Trophoblast cell (in vitro differentiated cells and primary cell): ENCODE data around the gene PADI3.
A peak's percentile ranks its signal among the peaks of the same experiment; 100 is the strongest.

Experiments used
- DNase-seq, 2 donors: peaks; one replicate each; pipeline ENCODE4 v3.0.0-alpha.2; 2016
- H2AFZ ChIP-seq: 2 replicates; pipeline ENCODE4 v1.6.1; 2013; ENCODE audit warnings: low read length, moderate library complexity, mild to moderate bottlenecking; ENCODE audit not compliant: insufficient read depth, poor library complexity
- H2AK5ac ChIP-seq: 2 replicates; pipeline ENCODE4 v1.6.1; 2013; ENCODE audit warnings: mild to moderate bottlenecking, low read length
- H2BK120ac ChIP-seq: 2 replicates; pipeline ENCODE4 v1.6.1; 2013; ENCODE audit warnings: low read length, mild to moderate bottlenecking, moderate library complexity; ENCODE audit not compliant: insufficient read depth, poor library complexity
- H2BK12ac ChIP-seq: 2 replicates; pipeline ENCODE4 v1.6.1; 2013; ENCODE audit warnings: mild to moderate bottlenecking, low read length, moderate library complexity
- H2BK5ac ChIP-seq: 2 replicates; pipeline ENCODE4 v1.6.1; 2013; ENCODE audit warnings: low read length, low read depth, moderate library complexity, mild to moderate bottlenecking; ENCODE audit not compliant: poor library complexity
- H3K14ac ChIP-seq: 2 replicates; pipeline ENCODE4 v1.6.1; 2013; ENCODE audit warnings: mild to moderate bottlenecking, low read length
- H3K18ac ChIP-seq: 2 replicates; pipeline ENCODE4 v1.6.1; 2013; ENCODE audit warnings: mild to moderate bottlenecking, low read length
- H3K23ac ChIP-seq: 2 replicates; pipeline ENCODE4 v1.6.1; 2013; ENCODE audit warnings: low read length
- H3K27ac ChIP-seq: 2 replicates; pipeline ENCODE4 v1.5.1; 2013; ENCODE audit warnings: low read depth, mild to moderate bottlenecking, inconsistent platforms, low read length, moderate library complexity
- H3K27me3 ChIP-seq: 2 replicates; pipeline ENCODE4 v1.6.1; 2013; ENCODE audit warnings: inconsistent platforms, mild to moderate bottlenecking, low read length, moderate library complexity; ENCODE audit not compliant: insufficient read depth
- H3K36me3 ChIP-seq, 2 experiments: 1 replicate in 1 of 2; 2 replicates in 1 of 2; pipeline ENCODE4 v1.6.1; 2013; ENCODE audit warnings: low read length in 2 of 2, mild to moderate bottlenecking in 2 of 2, moderate library complexity in 1 of 2; ENCODE audit not compliant: insufficient read depth in 2 of 2, control insufficient read depth in 1 of 2
- H3K4ac ChIP-seq: 2 replicates; pipeline ENCODE4 v1.6.1; 2013; ENCODE audit warnings: low read depth, mild to moderate bottlenecking, low read length, moderate library complexity
- H3K4me1 ChIP-seq, 2 experiments: 1 replicate in 1 of 2; 2 replicates in 1 of 2; pipeline ENCODE4 v1.6.1; 2013; ENCODE audit warnings: low read length in 2 of 2, mild to moderate bottlenecking in 2 of 2, moderate library complexity in 1 of 2; ENCODE audit not compliant: insufficient read depth in 2 of 2, control insufficient read depth in 1 of 2
- H3K4me2 ChIP-seq: 2 replicates; pipeline ENCODE4 v1.6.1; 2013; ENCODE audit warnings: inconsistent platforms, mild to moderate bottlenecking, low read length, moderate library complexity
- H3K4me3 ChIP-seq: 2 replicates; pipeline ENCODE4 v1.5.1; 2013; ENCODE audit warnings: mild to moderate bottlenecking, low read depth, low read length, inconsistent platforms
- H3K79me1 ChIP-seq: one replicate; pipeline ENCODE4 v1.6.1; 2013; ENCODE audit warnings: low read length
- H3K79me2 ChIP-seq: 2 replicates; pipeline ENCODE4 v1.6.1; 2013; ENCODE audit warnings: low read length, mild to moderate bottlenecking; ENCODE audit not compliant: control insufficient read depth, insufficient read depth, poor library complexity
- H3K9ac ChIP-seq: 2 replicates; pipeline ENCODE4 v1.6.1; 2013; ENCODE audit warnings: mild to moderate bottlenecking, low read length
- H3K9me3 ChIP-seq: 2 replicates; pipeline ENCODE4 v1.6.1; 2013; ENCODE audit warnings: low read depth, mild to moderate bottlenecking, control low read depth, inconsistent platforms, low read length; ENCODE audit not compliant: insufficient read depth
- H4K12ac ChIP-seq: 2 replicates; pipeline ENCODE4 v1.6.1; 2013; ENCODE audit warnings: low read depth, mild to moderate bottlenecking, low read length, moderate library complexity
- H4K8ac ChIP-seq: 2 replicates; pipeline ENCODE4 v1.6.1; 2013; ENCODE audit warnings: low read depth, mild to moderate bottlenecking, low read length, moderate library complexity
- H4K91ac ChIP-seq: one replicate; pipeline ENCODE4 v1.6.1; 2013; ENCODE audit warnings: low read depth, mild to moderate bottlenecking, low read length, moderate library complexity
- WGBS: extraction: QIAGEN DNeasy Blood & Tissue Kit; methylation state at CpG from one replicate; pipeline ENCODE4 v1.1.7; 2013; ENCODE audit warnings: missing lambda C conversion rate; ENCODE audit not compliant: insufficient read length, insufficient coverage; ENCODE audit errors: extremely low coverage; 5-methylcytosine and 5-hydroxymethylcytosine counted together

Gene PADI3

DNA sequence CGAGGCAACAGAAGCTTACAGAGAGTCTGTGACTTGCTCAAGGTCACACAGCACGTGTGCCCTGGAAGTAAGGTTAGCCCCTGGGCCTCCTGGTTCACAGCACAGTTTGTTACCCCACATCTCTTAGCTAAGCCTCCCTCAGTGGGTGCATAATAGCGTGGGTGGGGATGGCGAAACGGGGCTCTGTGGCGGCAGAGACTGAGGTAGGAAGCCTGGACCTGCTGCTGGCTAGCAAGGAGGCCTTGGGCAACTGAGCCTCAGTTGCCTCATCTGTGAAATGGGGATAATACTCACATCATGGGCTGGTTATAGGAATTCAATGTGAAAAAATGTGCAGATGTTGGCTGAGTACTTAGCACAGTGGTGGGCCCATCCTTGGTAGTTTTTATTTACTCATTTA, 59.7 kb downstream of the PADI3 start:
- no peak overlapping the region for H2AK5ac ChIP-seq
- H3K4me2 ChIP-seq = no peak overlapping the region
- no peaks in the 10 kb centered on the region for H3K79me1 ChIP-seq
- H3K4me1 ChIP-seq = peaks cover 8 to 13% of the 10 kb centered on the region in 2 experiments
- H3K14ac ChIP-seq = no peak overlapping the region
- H2BK120ac ChIP-seq = no peak overlapping the region
- no peak overlapping the region for H3K4me3 ChIP-seq
- no peak overlapping the region for H3K27ac ChIP-seq
- H3K27me3 ChIP-seq = no peaks in the 10 kb centered on the region
- no peak overlapping the region for H3K9ac ChIP-seq
- DNase-seq = no peak
- no peak overlapping the region for H3K4ac ChIP-seq
- H4K12ac ChIP-seq = no peak overlapping the region
- H3K9me3 ChIP-seq = no peaks in the 10 kb centered on the region
- no peak overlapping the region for H3K18ac ChIP-seq
- H2AFZ ChIP-seq = no peak overlapping the region
- no peak overlapping the region for H3K23ac ChIP-seq
- no CpG with 5 or more reads among the region's 6 CpGs for WGBS
- no peaks in the 10 kb centered on the region for H3K79me2 ChIP-seq
- no peak overlapping the region for H4K8ac ChIP-seq
- H4K91ac ChIP-seq = no peak overlapping the region
- no peak overlapping the region for H2BK5ac ChIP-seq
- no peaks in the 10 kb centered on the region for H3K36me3 ChIP-seq
- no peak overlapping the region for H2BK12ac ChIP-seq

GRCh38 chr1:17309426-17310067, 60.6 kb downstream of the PADI3 start:
- no peaks in the 10 kb centered on the region for H3K36me3 ChIP-seq
- no peaks in the 10 kb centered on the region for H3K9me3 ChIP-seq
- H2BK12ac ChIP-seq = no peak overlapping the region
- no peak overlapping the region for H3K27ac ChIP-seq
- no peak for DNase-seq
- H3K9ac ChIP-seq = no peak overlapping the region
- no peaks in the 10 kb centered on the region for H3K79me2 ChIP-seq
- no peak overlapping the region for H3K4me3 ChIP-seq
- no peak overlapping the region for H4K8ac ChIP-seq
- H4K12ac ChIP-seq = no peak overlapping the region
- no peak overlapping the region for H2BK5ac ChIP-seq
- WGBS = no CpG with 5 or more reads among the region's 8 CpGs
- H3K4me1 ChIP-seq = peaks cover under 1 to 4% of the 10 kb centered on the region in 2 experiments
- no peak overlapping the region for H3K4ac ChIP-seq
- H2AK5ac ChIP-seq = no peak overlapping the region
- no peak overlapping the region for H4K91ac ChIP-seq
- no peak overlapping the region for H3K14ac ChIP-seq
- H3K79me1 ChIP-seq = no peaks in the 10 kb centered on the region
- H3K18ac ChIP-seq = no peak overlapping the region
- H3K27me3 ChIP-seq = no peaks in the 10 kb centered on the region
- no peak overlapping the region for H2AFZ ChIP-seq
- no peak overlapping the region for H2BK120ac ChIP-seq
- no peak overlapping the region for H3K4me2 ChIP-seq
- H3K23ac ChIP-seq = no peak overlapping the region

GRCh38 chr1:17310068-17310640, 61.3 kb downstream of the PADI3 start:
- Histone ChIP-seq H3K18ac (no peak overlapping the region), H2AFZ (no peak overlapping the region), H3K4me1 (no peaks in the 10 kb centered on the region), H3K9ac (no peak overlapping the region), H4K91ac (no peak overlapping the region), H3K23ac (no peak overlapping the region), H2BK120ac (no peak overlapping the region), H3K27ac (no peak overlapping the region), H3K4me3 (no peak overlapping the region), H4K12ac (no peak overlapping the region), H3K79me1 (no peaks in the 10 kb centered on the region), H3K4ac (no peak overlapping the region), H4K8ac (no peak overlapping the region), H2AK5ac (no peak overlapping the region), H3K9me3 (no peaks in the 10 kb centered on the region), H2BK5ac (no peak overlapping the region), H3K79me2 (no peaks in the 10 kb centered on the region), H3K4me2 (no peak overlapping the region), H3K14ac (no peak overlapping the region), H3K27me3 (no peaks in the 10 kb centered on the region), H2BK12ac (no peak overlapping the region), H3K36me3 (no peaks in the 10 kb centered on the region)
- no CpG with 5 or more reads among the region's 7 CpGs for WGBS
- DNase-seq = no peak

DNA sequence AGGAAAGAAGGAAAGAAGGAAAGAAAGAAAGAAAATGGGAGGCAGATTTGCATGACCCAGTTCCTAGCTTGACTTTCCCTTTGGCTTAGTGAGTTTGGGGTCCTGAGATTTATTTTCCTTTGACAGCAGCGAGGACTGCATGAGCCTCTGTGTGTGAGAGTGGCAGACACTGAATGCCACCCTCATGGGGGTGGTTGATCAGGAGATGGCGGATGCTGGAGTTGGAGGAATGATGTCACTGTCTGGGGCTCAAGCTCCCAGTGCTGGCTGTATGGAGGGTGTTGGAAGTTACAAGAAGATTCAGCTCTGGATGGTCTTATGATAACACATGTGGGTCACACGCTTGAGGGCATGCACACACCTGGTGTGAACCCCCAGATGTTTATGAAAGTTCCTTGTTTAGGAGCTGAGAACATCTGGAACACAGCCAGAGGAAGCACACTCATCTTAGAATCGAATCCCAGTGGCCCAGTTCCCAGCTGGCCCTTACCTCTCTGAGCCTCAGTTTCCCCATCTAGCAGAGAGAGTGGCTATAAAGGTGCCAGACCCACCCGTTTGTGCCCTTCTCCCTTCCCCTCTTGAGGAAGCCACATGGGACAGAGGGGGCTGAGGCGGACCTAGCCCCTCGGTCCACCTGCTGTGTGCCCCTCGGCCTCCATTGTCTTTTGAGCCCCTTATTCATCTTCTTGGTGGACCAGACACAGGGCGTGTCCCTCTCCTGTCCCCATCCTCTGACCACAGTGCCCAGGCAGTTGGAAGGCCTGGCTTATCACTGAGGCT, 64.8 kb downstream of the PADI3 start:
- Histone ChIP-seq H2BK12ac (no peak overlapping the region), H3K27ac (no peak overlapping the region), H2AK5ac (no peak overlapping the region), H3K14ac (no peak overlapping the region), H3K23ac (no peak overlapping the region), H3K4me1 (peaks cover 0 to 2% of the 10 kb centered on the region in 2 experiments), H4K12ac (no peak overlapping the region), H4K91ac (no peak overlapping the region), H2BK5ac (no peak overlapping the region), H2BK120ac (no peak overlapping the region), H3K36me3 (no peaks in the 10 kb centered on the region), H2AFZ (no peak overlapping the region), H3K9me3 (no peaks in the 10 kb centered on the region), H3K27me3 (no peaks in the 10 kb centered on the region), H3K79me1 (no peaks in the 10 kb centered on the region), H3K4ac (no peak overlapping the region), H3K9ac (no peak overlapping the region), H3K79me2 (no peaks in the 10 kb centered on the region), H4K8ac (no peak overlapping the region), H3K4me3 (no peak overlapping the region), H3K18ac (no peak overlapping the region), H3K4me2 (no peak overlapping the region)
- WGBS = no CpG with 5 or more reads among the region's 9 CpGs
- DNase-seq = peak; percentile 17 to 37
